Endothelial cell of umbilical vein (primary cell): ENCODE data around the gene TMEM51. TPM values are rescaled to one million over a fixed set of nuclear protein-coding genes. Genes with fewer than 3 reads are reported as not detected.

Experiments
- BruUV-seq: library from RNA; stranded (reverse); fragments of 400-500 nt; replicated peaks from 2 replicates; lab custom pipeline; 2021; lab: Mats Ljungman, UMichigan
- CTCF ChIA-PET: fragments of 300-600, 350-600 bp; sonication (Branson Sonifier 250); formaldehyde crosslinking; loops from one replicate; lab custom pipeline; 2021; ENCODE audit warnings: antibody characterized with exemption, inconsistent platforms; lab: Charles Lee
- POLR2A ChIA-PET: fragments of 300-600, 350-600 bp; sonication (Branson Sonifier 250); formaldehyde crosslinking; loops from one replicate; lab custom pipeline; 2021; ENCODE audit warnings: antibody characterized with exemption, inconsistent platforms; lab: Charles Lee
- DNase-seq: peaks from one replicate; pipeline ENCODE4 v3.0.0-alpha.2; 2011; ENCODE audit warnings: low read depth, low spot score
- FAIRE-seq: peaks from 2 replicates; lab custom pipeline; 2011; peaks lifted over from hg19 to GRCh38; lab: Jason Lieb, UNC
- H2AFZ ChIP-seq: 2 replicates; pipeline ENCODE4 v1.6.0; 2012; ENCODE audit warnings: low read depth, low read length, control low read depth, inconsistent platforms
- H3K27ac ChIP-seq: 2 replicates; pipeline ENCODE4 v1.5.1; 2011; ENCODE audit warnings: low read depth, mild to moderate bottlenecking, control low read depth, low read length, moderate library complexity; ENCODE audit not compliant: insufficient read depth
- H3K27me3 ChIP-seq, 2 experiments: 2 replicates each; pipeline versions ENCODE4 v1.6.0 to v1.6.1; 2011; ENCODE audit warnings: low read length in 2 of 2, mixed read lengths in 1 of 2; ENCODE audit not compliant: control insufficient read depth in 2 of 2, insufficient read depth in 2 of 2
- H3K36me3 ChIP-seq, 2 experiments: 2 replicates in 1 of 2; 3 replicates in 1 of 2; pipeline ENCODE4 v1.5.1; 2011; ENCODE audit warnings: low read length in 2 of 2, mild to moderate bottlenecking in 1 of 2, moderate library complexity in 1 of 2; ENCODE audit not compliant: control insufficient read depth in 2 of 2, insufficient read depth in 2 of 2; ENCODE audit errors: extremely low read depth in 1 of 2
- H3K4me1 ChIP-seq: 3 replicates; pipeline ENCODE4 v1.5.1; 2011; ENCODE audit warnings: mild to moderate bottlenecking, low read length; ENCODE audit not compliant: control insufficient read depth, insufficient read depth; ENCODE audit errors: extremely low read depth
- H3K4me2 ChIP-seq: 2 replicates; pipeline ENCODE4 v1.6.1; 2011; ENCODE audit warnings: low read length, control low read depth, mixed read lengths; ENCODE audit not compliant: insufficient read depth
- H3K4me3 ChIP-seq, 3 experiments: fragments of 200-600 bp in 1 of 3; sonication (generic), shearing (Covaris generic) in 1 of 3; replicated peaks in 1 of 3; 2 replicates each; pipeline ENCODE4 v1.5.1; 2011 to 2016; ENCODE audit warnings: control low read depth in 3 of 3, low read length in 3 of 3, mild to moderate bottlenecking in 2 of 3, inconsistent platforms in 1 of 3, low read depth in 1 of 3, moderate library complexity in 1 of 3; ENCODE audit not compliant: insufficient read depth in 1 of 3
- H3K79me2 ChIP-seq: 2 replicates; pipeline ENCODE4 v1.6.0; 2012; ENCODE audit warnings: low read length, inconsistent platforms; ENCODE audit not compliant: control insufficient read depth, insufficient read depth
- H3K9ac ChIP-seq: replicated peaks from 2 replicates; pipeline ENCODE3; 2011; ENCODE audit warnings: low read length, control low read depth; ENCODE audit not compliant: insufficient read depth; ENCODE audit errors: extremely low read depth
- H3K9me1 ChIP-seq: replicated peaks from 3 replicates; pipeline ENCODE4 v1.6.0; 2011; ENCODE audit warnings: mild to moderate bottlenecking, low read length; ENCODE audit not compliant: control insufficient read depth, insufficient read depth; ENCODE audit errors: extremely low read depth
- H3K9me3 ChIP-seq: replicated peaks from 2 replicates; pipeline ENCODE4 v1.5.1; 2012; ENCODE audit warnings: low read length, inconsistent platforms; ENCODE audit not compliant: control insufficient read depth, insufficient read depth
- H4K20me1 ChIP-seq: replicated peaks from 2 replicates; pipeline ENCODE3; 2011; ENCODE audit warnings: mild to moderate bottlenecking, low read length; ENCODE audit not compliant: control insufficient read depth, insufficient read depth; ENCODE audit errors: extremely low read depth
- EZH2 ChIP-seq: IDR thresholded peaks from 2 replicates; pipeline ENCODE4 v1.6.1; 2012; ENCODE audit warnings: borderline replicate concordance, low read depth, mild to moderate bottlenecking, moderate library complexity, low read length, inconsistent platforms; ENCODE audit not compliant: severe bottlenecking
- FOS ChIP-seq: IDR thresholded peaks from 2 replicates; pipeline ENCODE4 v1.6.1; 2011; ENCODE audit warnings: mild to moderate bottlenecking, low read length, moderate library complexity, borderline replicate concordance; ENCODE audit not compliant: insufficient read depth
- GATA2 ChIP-seq: IDR thresholded peaks from 2 replicates; pipeline ENCODE4 v1.7.0; 2011; ENCODE audit warnings: low read depth, mild to moderate bottlenecking, moderate library complexity, mixed read lengths, low read length; ENCODE audit not compliant: insufficient read length, insufficient read depth
- JUN ChIP-seq: IDR thresholded peaks from 2 replicates; pipeline ENCODE4 v1.6.1; 2011; ENCODE audit warnings: borderline replicate concordance, low read depth; ENCODE audit not compliant: insufficient read length, insufficient read depth
- MYC ChIP-seq: IDR thresholded peaks from one replicate; pipeline ENCODE4 v1.6.1; 2011; ENCODE audit warnings: mild to moderate bottlenecking, low read depth, low read length
- POLR2A ChIP-seq: IDR thresholded peaks from 2 replicates; pipeline ENCODE4 v1.6.1; 2012; ENCODE audit warnings: low read depth, mild to moderate bottlenecking, control low read depth, low read length
- POLR2AphosphoS5 ChIP-seq: IDR thresholded peaks from 2 replicates; pipeline ENCODE4 v1.6.1; 2012; ENCODE audit warnings: low read depth, mild to moderate bottlenecking, control low read depth, low read length, moderate library complexity; ENCODE audit not compliant: insufficient read depth
- dilution Hi-C: fragments of 300-500 bp; cut with MboI; formaldehyde crosslinking; loops from one replicate; pipeline ENCODE4 v1.15.0; 2019; ENCODE audit warnings: low sequenced_read_pairs; ENCODE audit not compliant: extremely low pct_ligation_motif_present
- intact Hi-C: fragments of 100-400 bp; cut with micrococcal nuclease; formaldehyde crosslinking; loops from one replicate; pipeline ENCODE4 v1.10.0; 2022
- polyA plus RNA-seq, 4 experiments: library from polyadenylated mRNA; depleted of rRNA in 3 of 4; stranded (reverse) in 3 of 4; unstranded in 1 of 4; fragments of >200 nt; gene quantifications; 2 replicates each; pipeline versions ENCODE4 v1.2.1 to v1.2.3, GENCODE V29; 2011 to 2012; ENCODE audit warnings: missing spikeins in 1 of 4
- total RNA-seq: library from RNA; stranded (reverse); gene quantifications from 2 replicates; pipeline ENCODE4 v1.2.3, GENCODE V29; 2021
- TF ChIP-seq, protein P1 (sequence below): IDR thresholded peaks from 2 replicates; pipeline ENCODE4 v1.6.1; 2011; ENCODE audit not compliant: insufficient read depth, insufficient read length
- TF ChIP-seq, protein P2 (sequence below), 2 donors: IDR thresholded peaks; 1 replicate in 1 of 2; 2 replicates in 1 of 2; pipeline ENCODE4 v1.5.1; 2011; ENCODE audit warnings: low read length in 2 of 2, mild to moderate bottlenecking in 2 of 2, moderate library complexity in 2 of 2, control low read depth in 1 of 2, inconsistent platforms in 1 of 2, low read depth in 1 of 2; ENCODE audit not compliant: insufficient read depth in 1 of 2; ENCODE audit errors: extremely low read depth in 1 of 2

The TMEM51 gene
- total and polyA plus RNA-seq, 2 donors (not counting 3 experiments of a cell fraction or from before 2014, with no cell fraction given), result 13.7 to 13.9 TPM

DNA sequence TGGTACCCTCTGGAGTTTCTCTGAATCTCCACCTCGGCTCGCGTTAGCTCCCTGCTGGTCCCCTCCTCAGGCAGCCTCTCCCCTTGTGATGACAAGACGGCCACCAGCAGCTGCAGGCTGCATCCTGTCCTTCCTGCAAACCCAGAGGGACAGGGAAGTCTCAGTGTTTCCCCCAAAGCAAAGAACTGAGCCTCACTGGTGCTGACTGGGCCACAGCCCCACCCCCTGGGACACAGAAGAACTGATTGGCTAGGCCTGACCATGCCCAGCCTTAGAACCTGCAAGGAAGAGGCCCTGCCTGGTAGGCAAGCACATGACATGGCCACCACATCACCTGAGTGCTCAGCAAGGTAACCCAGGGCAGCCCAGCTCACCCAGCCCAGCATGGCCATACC lies 34.6 kb downstream of the TMEM51 start:
- TF ChIP-seq GATA2 (no peak), FOS (no peak), EZH2 (no peak), JUN (no peak), POLR2A (no peak), POLR2AphosphoS5 (no peak), MYC (no peak)
- TF ChIP-seq, protein P1, sequence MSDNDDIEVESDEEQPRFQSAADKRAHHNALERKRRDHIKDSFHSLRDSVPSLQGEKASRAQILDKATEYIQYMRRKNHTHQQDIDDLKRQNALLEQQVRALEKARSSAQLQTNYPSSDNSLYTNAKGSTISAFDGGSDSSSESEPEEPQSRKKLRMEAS, result no peak
- TF ChIP-seq, protein P2, sequence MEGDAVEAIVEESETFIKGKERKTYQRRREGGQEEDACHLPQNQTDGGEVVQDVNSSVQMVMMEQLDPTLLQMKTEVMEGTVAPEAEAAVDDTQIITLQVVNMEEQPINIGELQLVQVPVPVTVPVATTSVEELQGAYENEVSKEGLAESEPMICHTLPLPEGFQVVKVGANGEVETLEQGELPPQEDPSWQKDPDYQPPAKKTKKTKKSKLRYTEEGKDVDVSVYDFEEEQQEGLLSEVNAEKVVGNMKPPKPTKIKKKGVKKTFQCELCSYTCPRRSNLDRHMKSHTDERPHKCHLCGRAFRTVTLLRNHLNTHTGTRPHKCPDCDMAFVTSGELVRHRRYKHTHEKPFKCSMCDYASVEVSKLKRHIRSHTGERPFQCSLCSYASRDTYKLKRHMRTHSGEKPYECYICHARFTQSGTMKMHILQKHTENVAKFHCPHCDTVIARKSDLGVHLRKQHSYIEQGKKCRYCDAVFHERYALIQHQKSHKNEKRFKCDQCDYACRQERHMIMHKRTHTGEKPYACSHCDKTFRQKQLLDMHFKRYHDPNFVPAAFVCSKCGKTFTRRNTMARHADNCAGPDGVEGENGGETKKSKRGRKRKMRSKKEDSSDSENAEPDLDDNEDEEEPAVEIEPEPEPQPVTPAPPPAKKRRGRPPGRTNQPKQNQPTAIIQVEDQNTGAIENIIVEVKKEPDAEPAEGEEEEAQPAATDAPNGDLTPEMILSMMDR (IDR thresholded peaks at IDR 0.05; ENCODE audit: extremely low read depth in 1 of 2, insufficient read depth in 1 of 2, low read depth in 1 of 2, low read length in 2 of 2), result no peak

More for the DNA sequence above, 34.6 kb downstream of the TMEM51 start:
- Histone ChIP-seq H3K4me1 (peaks cover 17% of the 10 kb centered on the region), H3K79me2 (peaks cover 2% of the 10 kb centered on the region), H3K9ac (no peak overlapping the region), H3K36me3 (no peaks in the 10 kb centered on the region), H3K9me3 (no peaks in the 10 kb centered on the region), H3K9me1 (no peaks in the 10 kb centered on the region), H3K4me2 (no peak overlapping the region), H3K4me3 (no peak overlapping the region), H4K20me1 (no peaks in the 10 kb centered on the region), H3K27ac (peak overlapping the region; percentile 68), H3K27me3 (no peaks in the 10 kb centered on the region), H2AFZ (no peak overlapping the region)
- ChIA-PET POLR2A (interaction anchor here (1.1 kb wide), 1 partner anchor 9 kb away, joined by 3 read pairs; no protein-coding TSS in a partner anchor), CTCF (interaction anchor here (0.5 to 2.2 kb wide), 5 partner anchors 9 to 93 kb away, joined by 3 to 8 read pairs (median 4); partner anchors contain the start of gene TMEM51)
- BruUV-seq, result no TSS peak
- DNase-seq (no peak), FAIRE-seq (no peak)
- dilution Hi-C loops (no loop called here), intact Hi-C loops (loop anchor here (1.0 kb wide), 4 partner anchors 9 to 30 kb away; no protein-coding TSS in a partner anchor)
